ENCODE measurements around the gene GARIN6. TPM values are rescaled to one million over a fixed set of nuclear protein-coding genes. Genes with fewer than 3 reads are reported as not detected.

GARIN6 gene
- not detected in 2 replicates for total RNA-seq

DNA sequence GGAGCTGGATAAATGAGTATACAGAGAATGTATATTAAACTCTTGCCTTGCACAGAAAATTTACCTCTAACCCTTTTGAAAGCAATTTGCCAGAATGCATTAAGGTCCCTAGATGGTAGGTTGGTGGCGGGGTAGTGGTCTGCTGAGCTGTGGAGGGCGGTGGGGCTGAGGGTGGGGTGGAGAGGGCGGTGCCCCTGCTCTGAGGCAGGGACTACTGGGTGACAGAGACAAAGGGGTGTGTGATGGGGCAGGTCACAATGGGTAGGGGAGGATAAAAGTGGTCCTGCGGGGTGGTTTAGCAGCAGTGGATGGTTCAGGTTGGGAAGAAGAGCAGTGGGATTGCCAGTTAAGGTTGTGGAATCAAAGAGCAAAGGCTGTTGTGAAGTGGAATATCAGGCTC, at the start of gene GARIN6:
Gene GARIN6, plus strand, starts transcription at position 301 of the 400 bp plus-strand sequence. CDS start 422 bp downstream, outside the sequence.

Measured in nasal cavity respiratory epithelium epithelial cell of viscerocranial mucosa (primary cell).